IMR-90 (cell line): ENCODE measurements around the gene ATP2C2. TPM values are rescaled to one million over a fixed set of nuclear protein-coding genes. Genes with fewer than 3 reads are reported as not detected.

ENCODE experiments used
- ATAC-seq: fragments of 200-7000 bp; cut with Tn5 transposase; 2 replicates; pipeline ENCODE4 v1.9.1; 2020; ENCODE audit warnings: low read depth, mild to moderate bottlenecking, moderate library complexity
- BruUV-seq: library from RNA; stranded (reverse); fragments of 400-500 nt; replicated peaks from 2 replicates; lab custom pipeline; 2021; lab: Mats Ljungman, UMichigan
- CTCF ChIA-PET: fragments of 300-600 bp; formaldehyde crosslinking; extraction: SDS; loops from one replicate; lab custom pipeline; 2021; ENCODE audit warnings: antibody characterized with exemption; lab: Yijun Ruan, JAX
- POLR2A ChIA-PET: fragments of 300-600 bp; sonication (Branson Sonifier 250); formaldehyde crosslinking; loops from one replicate; lab custom pipeline; 2022; ENCODE audit warnings: antibody characterized with exemption; ENCODE audit not compliant: unreplicated experiment; lab: Charles Lee
- DNase-seq: peaks from one replicate; pipeline ENCODE4 v3.0.0; 2013
- H2AFZ ChIP-seq: replicated peaks from 2 replicates; pipeline ENCODE3; 2013; ENCODE audit warnings: low read length, mild to moderate bottlenecking; ENCODE audit not compliant: poor library complexity
- H2AK5ac ChIP-seq: 2 replicates; pipeline ENCODE4 v1.6.1; 2013; ENCODE audit warnings: low read depth, low read length, inconsistent platforms
- H2AK9ac ChIP-seq: replicated peaks from 2 replicates; pipeline ENCODE3; 2013; ENCODE audit warnings: mild to moderate bottlenecking, low read depth, low read length, moderate library complexity; ENCODE audit not compliant: poor library complexity
- H2BK120ac ChIP-seq: 2 replicates; pipeline ENCODE4 v1.6.1; 2013; ENCODE audit warnings: low read depth, low read length, inconsistent platforms
- H2BK15ac ChIP-seq: 3 replicates; pipeline ENCODE4 v1.6.1; 2013; ENCODE audit warnings: low read depth, low read length, inconsistent platforms
- H2BK20ac ChIP-seq: 2 replicates; pipeline ENCODE4 v1.6.1; 2013; ENCODE audit warnings: low read depth, mild to moderate bottlenecking, inconsistent platforms, low read length, moderate library complexity
- H2BK5ac ChIP-seq: 2 replicates; pipeline ENCODE4 v1.6.1; 2013; ENCODE audit warnings: mild to moderate bottlenecking, low read depth, low read length, inconsistent platforms; ENCODE audit not compliant: poor library complexity, severe bottlenecking
- H3K14ac ChIP-seq: replicated peaks from 2 replicates; pipeline ENCODE4 v1.6.1; 2013; ENCODE audit warnings: low read depth, low read length, inconsistent platforms
- H3K18ac ChIP-seq: 2 replicates; pipeline ENCODE4 v1.6.1; 2013; ENCODE audit warnings: low read depth, low read length, control low read depth
- H3K23ac ChIP-seq: 2 replicates; pipeline ENCODE4 v1.6.1; 2013; ENCODE audit warnings: low read depth, low read length, inconsistent platforms
- H3K27ac ChIP-seq: 2 replicates; pipeline ENCODE4 v1.5.1; 2013; ENCODE audit warnings: mild to moderate bottlenecking, control low read depth, low read length; ENCODE audit not compliant: insufficient read depth
- H3K27me3 ChIP-seq: 2 replicates; pipeline ENCODE4 v1.6.1; 2013; ENCODE audit warnings: low read length; ENCODE audit not compliant: control insufficient read depth, insufficient read depth
- H3K36me3 ChIP-seq: 2 replicates; pipeline ENCODE4 v1.6.1; 2013; ENCODE audit warnings: low read length, mixed read lengths; ENCODE audit not compliant: control insufficient read depth, insufficient read depth
- H3K4ac ChIP-seq: 2 replicates; pipeline ENCODE4 v1.6.1; 2013; ENCODE audit warnings: low read depth, low read length, inconsistent platforms
- H3K4me1 ChIP-seq: 2 replicates; pipeline ENCODE4 v1.6.1; 2013; ENCODE audit warnings: low read length, mixed read lengths; ENCODE audit not compliant: control insufficient read depth, insufficient read depth
- H3K4me2 ChIP-seq: 2 replicates; pipeline ENCODE4 v1.6.1; 2013; ENCODE audit warnings: low read depth, mild to moderate bottlenecking, control low read depth, low read length, moderate library complexity
- H3K4me3 ChIP-seq: 2 replicates; pipeline ENCODE4 v1.5.1; 2013; ENCODE audit warnings: low read depth, mild to moderate bottlenecking, control low read depth, low read length, moderate library complexity; ENCODE audit not compliant: insufficient read depth
- H3K56ac ChIP-seq: 2 replicates; pipeline ENCODE4 v1.6.1; 2013; ENCODE audit warnings: low read length, inconsistent platforms; ENCODE audit not compliant: insufficient read depth; ENCODE audit errors: extremely low read depth
- H3K79me1 ChIP-seq, 2 experiments: 2 replicates each; pipeline ENCODE4 v1.6.1; 2013; ENCODE audit warnings: low read length in 2 of 2, inconsistent platforms in 1 of 2, low read depth in 1 of 2
- H3K9ac ChIP-seq: 2 replicates; pipeline ENCODE4 v1.6.1; 2013; ENCODE audit warnings: low read depth, low read length, control low read depth
- H3K9me1 ChIP-seq: 2 replicates; pipeline ENCODE4 v1.6.1; 2013; ENCODE audit warnings: low read length, inconsistent platforms; ENCODE audit not compliant: insufficient read depth
- H3K9me3 ChIP-seq: 2 replicates; pipeline ENCODE4 v1.6.1; 2013; ENCODE audit warnings: low read length; ENCODE audit not compliant: control insufficient read depth, insufficient read depth
- H4K20me1 ChIP-seq: 2 replicates; pipeline ENCODE4 v1.6.1; 2013; ENCODE audit warnings: low read length, inconsistent platforms; ENCODE audit not compliant: insufficient read depth
- H4K5ac ChIP-seq: 2 replicates; pipeline ENCODE4 v1.6.1; 2013; ENCODE audit warnings: mild to moderate bottlenecking, low read depth, low read length, control low read depth
- H4K8ac ChIP-seq, 2 experiments: 2 replicates each; pipeline ENCODE4 v1.6.1; 2013; ENCODE audit warnings: low read depth in 2 of 2, low read length in 2 of 2, control low read depth in 1 of 2, inconsistent platforms in 1 of 2
- H4K91ac ChIP-seq: 2 replicates; pipeline ENCODE4 v1.6.1; 2013; ENCODE audit warnings: low read depth, low read length, inconsistent platforms; ENCODE audit not compliant: insufficient read depth
- CHD1 ChIP-seq: IDR thresholded peaks from 2 replicates; pipeline ENCODE4 v1.6.1; 2012; ENCODE audit warnings: low read depth, low read length, improper control_type of control experiment
- FOS ChIP-seq: fragments of 150-350 bp; IDR thresholded peaks from 2 replicates; pipeline ENCODE4 v1.6.1; 2016; ENCODE audit warnings: low read depth, low read length
- WGBS, 2 experiments: methylation state at CpG; one replicate each; pipeline versions ENCODE4 v1.1.5 to v1.1.7; 2013; ENCODE audit warnings: missing lambda C conversion rate in 2 of 2; ENCODE audit not compliant: insufficient read length in 1 of 2; ENCODE audit errors: extremely low coverage in 2 of 2; 5-methylcytosine and 5-hydroxymethylcytosine counted together
- dilution Hi-C: fragments of 300-500 bp; cut with HindIII; formaldehyde crosslinking; loops from one replicate; pipeline ENCODE4 v1.14.3; 2018; ENCODE audit warnings: low sequenced_read_pairs; ENCODE audit not compliant: unreplicated experiment
- in situ Hi-C: fragments of 300-500 bp; cut with MboI; formaldehyde crosslinking; loops from 3 replicates; pipeline ENCODE4 v1.14.3; 2019; ENCODE audit warnings: low sequenced_read_pairs, inconsistent platforms, mixed read lengths
- intact Hi-C: fragments of 100-400 bp; cut with micrococcal nuclease; formaldehyde crosslinking; loops from 2 replicates; pipeline ENCODE4 v1.10.0; 2022
- polyA plus RNA-seq, 3 experiments: library from polyadenylated mRNA; depleted of rRNA; stranded (reverse); fragments of >200 nt; gene quantifications; 2 replicates each; pipeline ENCODE4 v1.2.3, GENCODE V29; 2012; ENCODE audit warnings: low replicate concordance in 1 of 3
- total RNA-seq: library from RNA; depleted of rRNA; stranded (reverse); fragments of >200 nt; gene quantifications from 2 replicates; pipeline ENCODE4 v1.2.3, GENCODE V29; 2012
- TF ChIP-seq, protein P1 (sequence below): conservative IDR thresholded peaks from 2 replicates; pipeline ENCODE4 v1.5.1; 2012; ENCODE audit warnings: mild to moderate bottlenecking, low read depth, low read length, improper control_type of control experiment

The ATP2C2 gene
- total and polyA plus RNA-seq, 2 of the 4 experiments (the other 2 are of a cell fraction) = not detected

DNA sequence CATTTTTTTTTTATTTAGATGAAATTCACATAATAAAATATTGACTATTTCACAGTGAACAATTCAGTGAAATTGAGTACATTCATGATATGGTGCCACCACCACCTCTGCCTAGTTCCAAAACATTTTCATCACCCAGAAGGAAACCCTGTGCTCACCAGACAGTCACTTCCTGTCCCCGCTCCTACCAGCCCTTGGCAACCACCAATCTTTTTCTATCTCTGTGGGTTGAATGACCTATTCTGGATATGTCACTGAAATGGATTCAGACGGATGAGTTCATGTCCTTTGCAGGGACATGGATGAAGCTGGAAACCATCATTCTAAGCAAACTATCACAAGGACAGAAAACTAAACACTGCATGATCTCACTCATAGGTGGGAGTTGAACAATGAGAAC, 40.5 kb downstream of the ATP2C2 start:
- Histone ChIP-seq H2AFZ (no peak overlapping the region), H4K20me1 (no peaks in the 10 kb centered on the region), H3K4ac (no peak overlapping the region), H2BK120ac (no peak overlapping the region), H2AK5ac (no peak overlapping the region), H3K14ac (no peak overlapping the region), H3K79me1 (no peaks in the 10 kb centered on the region), H3K4me1 (no peaks in the 10 kb centered on the region), H2BK5ac (no peak overlapping the region), H3K18ac (no peak overlapping the region), H3K9ac (no peak overlapping the region), H4K8ac (no peak overlapping the region), H3K9me1 (no peaks in the 10 kb centered on the region), H3K23ac (no peak overlapping the region), H2BK15ac (no peak overlapping the region), H3K36me3 (no peaks in the 10 kb centered on the region), H2AK9ac (no peak overlapping the region), H3K27ac (no peak overlapping the region), H3K9me3 (no peaks in the 10 kb centered on the region; the same call in 1 of the 2 replicates), H4K91ac (no peak overlapping the region), H3K56ac (no peak overlapping the region), H3K27me3 (peaks cover 56% of the 10 kb centered on the region), H3K4me2 (no peak overlapping the region), H4K5ac (no peak overlapping the region), H2BK20ac (no peak overlapping the region), H3K4me3 (no peak overlapping the region)
- ATAC-seq (no peak), DNase-seq (no peak)
- dilution Hi-C loops (no loop called here), in situ Hi-C loops (no loop called here), intact Hi-C loops (no loop called here)
- no peak for TF ChIP-seq FOS
- TF ChIP-seq, protein P1, sequence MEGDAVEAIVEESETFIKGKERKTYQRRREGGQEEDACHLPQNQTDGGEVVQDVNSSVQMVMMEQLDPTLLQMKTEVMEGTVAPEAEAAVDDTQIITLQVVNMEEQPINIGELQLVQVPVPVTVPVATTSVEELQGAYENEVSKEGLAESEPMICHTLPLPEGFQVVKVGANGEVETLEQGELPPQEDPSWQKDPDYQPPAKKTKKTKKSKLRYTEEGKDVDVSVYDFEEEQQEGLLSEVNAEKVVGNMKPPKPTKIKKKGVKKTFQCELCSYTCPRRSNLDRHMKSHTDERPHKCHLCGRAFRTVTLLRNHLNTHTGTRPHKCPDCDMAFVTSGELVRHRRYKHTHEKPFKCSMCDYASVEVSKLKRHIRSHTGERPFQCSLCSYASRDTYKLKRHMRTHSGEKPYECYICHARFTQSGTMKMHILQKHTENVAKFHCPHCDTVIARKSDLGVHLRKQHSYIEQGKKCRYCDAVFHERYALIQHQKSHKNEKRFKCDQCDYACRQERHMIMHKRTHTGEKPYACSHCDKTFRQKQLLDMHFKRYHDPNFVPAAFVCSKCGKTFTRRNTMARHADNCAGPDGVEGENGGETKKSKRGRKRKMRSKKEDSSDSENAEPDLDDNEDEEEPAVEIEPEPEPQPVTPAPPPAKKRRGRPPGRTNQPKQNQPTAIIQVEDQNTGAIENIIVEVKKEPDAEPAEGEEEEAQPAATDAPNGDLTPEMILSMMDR = no peak
- no peak for TF ChIP-seq CHD1
- POLR2A ChIA-PET = no interaction called here
- BruUV-seq = no TSS peak
- CTCF ChIA-PET = no interaction called here
- WGBS, 2 experiments = no CpG with 5 or more reads among the region's 2 CpGs
